ENCODE data around the gene ALPI.

DNA sequence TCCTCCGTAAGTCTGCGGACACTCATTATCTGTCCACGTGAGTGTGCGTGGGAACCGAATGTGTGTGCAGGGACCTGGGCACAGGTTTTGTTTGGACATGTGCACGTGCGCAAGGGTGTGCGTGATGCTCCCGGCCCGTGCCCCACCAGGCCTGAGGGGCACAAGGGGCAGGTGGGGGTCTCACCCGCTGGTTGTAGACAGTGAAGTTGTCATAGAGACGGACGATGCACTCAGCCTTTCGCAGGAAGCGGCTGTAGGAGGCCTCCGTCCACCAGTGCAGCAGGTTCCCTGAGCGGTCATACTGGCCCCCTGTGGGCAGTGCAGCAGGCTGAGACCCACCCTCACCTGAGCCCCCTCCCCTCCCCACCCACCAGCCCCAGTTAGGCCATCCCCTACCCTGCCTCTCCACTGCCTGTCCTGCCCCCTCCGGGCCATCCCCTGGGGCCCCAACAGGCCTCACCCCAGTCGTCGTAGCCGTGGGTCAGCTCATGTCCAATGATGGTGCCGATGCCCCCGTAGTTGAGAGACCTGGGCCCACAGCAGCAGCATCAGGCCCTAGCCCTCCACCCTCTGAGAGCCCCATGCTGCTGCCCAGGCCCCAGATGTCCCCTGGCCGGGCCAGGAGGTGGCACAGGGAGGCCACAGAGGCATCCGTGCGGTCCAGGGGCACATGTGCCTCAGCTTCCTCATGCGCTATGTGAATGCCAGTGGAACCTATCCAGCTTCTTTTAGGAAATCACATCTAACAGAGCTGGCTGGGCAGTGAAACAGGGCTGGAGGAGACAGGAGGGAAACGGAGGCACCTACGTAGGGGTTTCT lies 25.6 kb downstream of the ALPI start:
- TF ChIP-seq, protein P1, sequence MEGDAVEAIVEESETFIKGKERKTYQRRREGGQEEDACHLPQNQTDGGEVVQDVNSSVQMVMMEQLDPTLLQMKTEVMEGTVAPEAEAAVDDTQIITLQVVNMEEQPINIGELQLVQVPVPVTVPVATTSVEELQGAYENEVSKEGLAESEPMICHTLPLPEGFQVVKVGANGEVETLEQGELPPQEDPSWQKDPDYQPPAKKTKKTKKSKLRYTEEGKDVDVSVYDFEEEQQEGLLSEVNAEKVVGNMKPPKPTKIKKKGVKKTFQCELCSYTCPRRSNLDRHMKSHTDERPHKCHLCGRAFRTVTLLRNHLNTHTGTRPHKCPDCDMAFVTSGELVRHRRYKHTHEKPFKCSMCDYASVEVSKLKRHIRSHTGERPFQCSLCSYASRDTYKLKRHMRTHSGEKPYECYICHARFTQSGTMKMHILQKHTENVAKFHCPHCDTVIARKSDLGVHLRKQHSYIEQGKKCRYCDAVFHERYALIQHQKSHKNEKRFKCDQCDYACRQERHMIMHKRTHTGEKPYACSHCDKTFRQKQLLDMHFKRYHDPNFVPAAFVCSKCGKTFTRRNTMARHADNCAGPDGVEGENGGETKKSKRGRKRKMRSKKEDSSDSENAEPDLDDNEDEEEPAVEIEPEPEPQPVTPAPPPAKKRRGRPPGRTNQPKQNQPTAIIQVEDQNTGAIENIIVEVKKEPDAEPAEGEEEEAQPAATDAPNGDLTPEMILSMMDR (IDR thresholded peaks at IDR 0.05) = no peak
- no peak for TF ChIP-seq POLR2AphosphoS5 (IDR thresholded peaks at IDR 0.05)
- TF ChIP-seq POLR2A (IDR thresholded peaks at IDR 0.05) = no peak

All from prostate gland (tissue), 2 donors.